ENCODE data around the gene CPAMD8. TPM values are rescaled to one million over a fixed set of nuclear protein-coding genes. Genes with fewer than 3 reads are reported as not detected.
"Not testable (repeated sequence)": the region's sequence is repeated elsewhere in the genome, so short reads cannot be mapped to it uniquely, and the experiment has no call there.

CPAMD8 gene
- total RNA-seq, 1 donor from 2014 or later: 82.5 TPM

DNA sequence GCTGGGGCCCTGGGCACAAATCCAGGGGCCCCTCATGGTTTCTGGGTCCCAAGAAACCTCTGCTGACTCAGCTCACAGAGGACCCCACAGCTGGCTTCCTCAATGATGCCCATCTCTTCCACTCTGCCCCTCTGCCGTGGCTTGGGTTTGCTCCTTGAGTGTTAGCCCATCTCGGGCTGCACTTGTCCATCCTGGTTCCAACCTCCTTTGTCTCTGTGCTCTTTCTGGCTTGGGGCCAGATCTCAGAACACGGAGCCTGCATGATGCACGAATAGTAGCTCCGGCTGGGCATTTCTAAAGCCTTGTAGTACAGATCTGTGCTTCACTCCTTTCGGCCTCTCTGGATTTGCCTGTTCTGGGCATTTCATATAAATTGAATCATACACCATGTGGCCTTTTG is 84.0 kb downstream of the CPAMD8 start:
- Histone ChIP-seq H3K4me1 (no peaks in the 10 kb centered on the region), H3K4me3 (no peak overlapping the region), H3K27ac (no peak overlapping the region), H3K36me3 (no peaks in the 10 kb centered on the region), H3K9me3 (no peaks in the 10 kb centered on the region), H3K27me3 (no peaks in the 10 kb centered on the region)
- intact Hi-C loops (cut with DNase I): no loop called here
- TF ChIP-seq, protein P1, sequence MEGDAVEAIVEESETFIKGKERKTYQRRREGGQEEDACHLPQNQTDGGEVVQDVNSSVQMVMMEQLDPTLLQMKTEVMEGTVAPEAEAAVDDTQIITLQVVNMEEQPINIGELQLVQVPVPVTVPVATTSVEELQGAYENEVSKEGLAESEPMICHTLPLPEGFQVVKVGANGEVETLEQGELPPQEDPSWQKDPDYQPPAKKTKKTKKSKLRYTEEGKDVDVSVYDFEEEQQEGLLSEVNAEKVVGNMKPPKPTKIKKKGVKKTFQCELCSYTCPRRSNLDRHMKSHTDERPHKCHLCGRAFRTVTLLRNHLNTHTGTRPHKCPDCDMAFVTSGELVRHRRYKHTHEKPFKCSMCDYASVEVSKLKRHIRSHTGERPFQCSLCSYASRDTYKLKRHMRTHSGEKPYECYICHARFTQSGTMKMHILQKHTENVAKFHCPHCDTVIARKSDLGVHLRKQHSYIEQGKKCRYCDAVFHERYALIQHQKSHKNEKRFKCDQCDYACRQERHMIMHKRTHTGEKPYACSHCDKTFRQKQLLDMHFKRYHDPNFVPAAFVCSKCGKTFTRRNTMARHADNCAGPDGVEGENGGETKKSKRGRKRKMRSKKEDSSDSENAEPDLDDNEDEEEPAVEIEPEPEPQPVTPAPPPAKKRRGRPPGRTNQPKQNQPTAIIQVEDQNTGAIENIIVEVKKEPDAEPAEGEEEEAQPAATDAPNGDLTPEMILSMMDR (IDR thresholded peaks at IDR 0.05): no peak
- DNase-seq (ENCODE audit: low spot score in 2 of 2): no peak

GRCh38 chr19:16940626-16941025 is 86.0 kb downstream of the CPAMD8 start:
- no peaks in the 10 kb centered on the region for H3K36me3 ChIP-seq
- no peaks in the 10 kb centered on the region for H3K27me3 ChIP-seq
- no peaks in the 10 kb centered on the region for H3K4me1 ChIP-seq
- H3K27ac ChIP-seq: no peak overlapping the region
- H3K9me3 ChIP-seq: no peaks in the 10 kb centered on the region
- intact Hi-C loops (cut with DNase I): no loop called here
- TF ChIP-seq, protein P1 (IDR thresholded peaks at IDR 0.05): no peak
- H3K4me3 ChIP-seq: no peak overlapping the region
- no peak for DNase-seq (ENCODE audit: low spot score in 2 of 2)

- intact Hi-C loops (cut with DNase I); H3K36me3 ChIP-seq; H3K4me3 ChIP-seq; DNase-seq (ENCODE audit: low spot score in 2 of 2); H3K27me3 ChIP-seq; H3K4me1 ChIP-seq; H3K27ac ChIP-seq; H3K9me3 ChIP-seq: not testable (repeated sequence)
Measured at GRCh38 chr19:16940063-16940462, 86.5 kb downstream of the CPAMD8 start.

- Histone ChIP-seq H3K9me3 (peaks cover 0 to 13% of the 10 kb centered on the region in 2 donors), H3K4me3 (no peak overlapping the region), H3K27me3 (no peaks in the 10 kb centered on the region), H3K27ac (no peak overlapping the region), H3K36me3 (no peaks in the 10 kb centered on the region), H3K4me1 (no peaks in the 10 kb centered on the region)
- no peak for DNase-seq (ENCODE audit: low spot score in 2 of 2)
- TF ChIP-seq, protein P1 (IDR thresholded peaks at IDR 0.05): no peak
- intact Hi-C loops (cut with DNase I): no loop called here
Measured at GRCh38 chr19:16938211-16938610, 88.4 kb downstream of the CPAMD8 start.

GRCh38 chr19:16937796-16938195 is 88.8 kb downstream of the CPAMD8 start:
- H3K4me1 ChIP-seq; H3K36me3 ChIP-seq; DNase-seq (ENCODE audit: low spot score in 2 of 2); H3K27me3 ChIP-seq; H3K27ac ChIP-seq; H3K4me3 ChIP-seq; intact Hi-C loops (cut with DNase I): not testable (repeated sequence)
- peaks cover 0 to 13% of the 10 kb centered on the region in 2 donors for H3K9me3 ChIP-seq

DNA sequence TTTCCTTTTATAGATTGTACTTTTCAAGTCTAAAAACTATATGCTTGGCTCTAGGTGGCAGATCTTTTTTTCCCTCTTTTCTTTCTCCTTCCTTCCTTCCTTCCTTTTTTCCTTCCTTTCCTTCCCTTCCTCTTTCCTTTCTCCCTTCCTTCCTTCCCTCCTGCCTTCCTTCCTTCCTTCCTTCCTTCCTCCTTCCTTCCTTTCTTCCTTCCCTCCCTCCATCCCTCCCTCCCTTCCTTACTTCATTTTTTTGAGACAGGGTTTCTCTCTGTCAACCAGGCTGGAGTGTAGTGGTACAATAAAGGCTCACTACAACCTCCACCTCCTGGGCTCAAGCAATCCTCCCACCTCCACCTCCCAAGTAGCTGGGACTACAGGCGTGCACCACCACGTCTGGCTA is 89.7 kb downstream of the CPAMD8 start:
- no peaks in the 10 kb centered on the region for H3K27me3 ChIP-seq
- H3K9me3 ChIP-seq: peaks cover 0 to 13% of the 10 kb centered on the region in 2 donors
- no peak for DNase-seq (ENCODE audit: low spot score in 2 of 2)
- H3K4me3 ChIP-seq: no peak overlapping the region
- intact Hi-C loops (cut with DNase I): no loop called here
- no peaks in the 10 kb centered on the region for H3K36me3 ChIP-seq
- H3K4me1 ChIP-seq: no peaks in the 10 kb centered on the region
- TF ChIP-seq, protein P1 (IDR thresholded peaks at IDR 0.05): no peak
- no peak overlapping the region for H3K27ac ChIP-seq

- H3K36me3 ChIP-seq: no peaks in the 10 kb centered on the region
- H3K27me3 ChIP-seq: no peaks in the 10 kb centered on the region
- H3K4me3 ChIP-seq: no peak overlapping the region
- H3K4me1 ChIP-seq: no peaks in the 10 kb centered on the region
- intact Hi-C loops (cut with DNase I): no loop called here
- TF ChIP-seq, protein P1 (IDR thresholded peaks at IDR 0.05): no peak
- peaks cover 0 to 13% of the 10 kb centered on the region in 2 donors for H3K9me3 ChIP-seq
- DNase-seq (ENCODE audit: low spot score in 2 of 2): no peak
- no peak overlapping the region for H3K27ac ChIP-seq
Measured at GRCh38 chr19:16934489-16934888, 92.1 kb downstream of the CPAMD8 start.
